H4 (cell line): ENCODE measurements around the gene SNCAIP. TPM values are rescaled to one million over a fixed set of nuclear protein-coding genes. Genes with fewer than 3 reads are reported as not detected.
A peak's percentile ranks its signal among the peaks of the same experiment; 100 is the strongest.

Experiments used
- DNase-seq: peaks from one replicate; pipeline ENCODE4 v3.0.0-alpha.2; 2015; ENCODE audit warnings: low spot score
- total RNA-seq: library from RNA; depleted of rRNA; stranded (reverse); fragments of >200 nt; shearing (Covaris generic); gene quantifications from 2 replicates; pipeline ENCODE4 v1.2.3, GENCODE V29; 2014; rRNA removed

SNCAIP gene
- total RNA-seq: 0.91 and 1.7 TPM in 2 replicates

DNA sequence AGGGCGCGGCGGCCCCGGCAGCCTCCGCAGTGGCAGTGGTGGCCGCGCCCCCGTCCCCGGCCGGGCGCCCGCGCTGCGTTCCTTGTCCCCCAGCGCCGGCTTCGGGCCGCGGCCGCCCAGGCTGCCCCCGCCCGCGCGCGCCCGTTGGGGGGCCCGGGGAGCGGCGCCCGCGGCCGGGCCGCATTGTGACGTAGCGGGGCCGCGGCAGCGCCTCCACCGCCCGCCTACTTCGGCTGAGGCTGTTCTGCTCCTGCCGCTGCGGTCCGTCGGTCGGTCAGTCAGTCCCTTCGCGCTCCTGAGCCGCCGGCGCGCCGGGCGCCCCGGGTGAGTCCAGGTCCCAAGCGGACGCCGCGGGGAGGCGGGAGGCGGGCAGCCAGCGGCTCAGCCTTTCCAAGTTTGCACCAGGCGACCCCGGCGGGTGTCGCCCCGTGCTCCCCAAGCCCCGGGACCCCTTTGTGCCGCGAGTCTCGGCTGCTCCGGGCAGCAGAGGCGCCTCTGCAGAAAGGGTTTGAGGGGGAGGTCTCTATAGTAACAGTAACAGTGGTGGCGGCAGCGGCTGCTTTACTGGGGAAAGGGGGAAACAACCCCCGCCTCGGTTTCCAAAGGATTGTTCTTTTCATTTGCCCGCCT lies at the start of gene SNCAIP:
Gene SNCAIP, plus strand, starts transcription at position 277 of the 630 bp plus-strand sequence. CDS start 78,898 bp downstream, outside the sequence.
- peak; percentile 25 for DNase-seq

DNA sequence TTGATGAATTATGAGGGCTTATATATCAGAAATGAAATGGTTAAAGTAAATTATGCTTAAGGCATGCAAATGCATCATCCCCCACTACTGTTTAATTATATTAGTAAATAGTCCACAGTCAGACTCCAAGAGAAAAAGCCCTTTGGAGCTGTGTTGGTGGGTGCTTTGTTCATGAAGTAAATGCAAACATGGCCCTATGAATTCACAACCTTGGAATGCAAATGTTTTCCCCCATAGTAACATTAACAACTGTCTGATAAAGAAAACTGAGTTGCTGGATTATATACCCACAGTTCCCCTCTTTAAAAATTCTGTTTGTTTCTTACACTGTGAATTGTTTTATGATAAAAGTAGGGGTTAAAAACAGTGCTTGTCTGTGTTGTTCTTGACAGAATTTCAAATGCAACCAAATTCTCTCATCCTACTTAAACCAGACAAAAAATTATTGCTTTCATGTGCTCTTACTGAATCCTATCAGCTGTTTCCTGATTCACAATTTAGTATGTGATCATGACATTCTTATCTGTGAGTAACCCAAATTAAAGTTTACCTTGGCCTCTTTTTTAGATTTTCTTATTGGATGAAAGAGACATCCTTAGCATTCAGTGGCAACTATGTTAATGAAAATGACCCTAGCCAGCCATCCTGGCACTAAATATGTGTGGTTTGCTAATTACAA lies 48.5 kb upstream of the SNCAIP start:
- no peak for DNase-seq

DNA sequence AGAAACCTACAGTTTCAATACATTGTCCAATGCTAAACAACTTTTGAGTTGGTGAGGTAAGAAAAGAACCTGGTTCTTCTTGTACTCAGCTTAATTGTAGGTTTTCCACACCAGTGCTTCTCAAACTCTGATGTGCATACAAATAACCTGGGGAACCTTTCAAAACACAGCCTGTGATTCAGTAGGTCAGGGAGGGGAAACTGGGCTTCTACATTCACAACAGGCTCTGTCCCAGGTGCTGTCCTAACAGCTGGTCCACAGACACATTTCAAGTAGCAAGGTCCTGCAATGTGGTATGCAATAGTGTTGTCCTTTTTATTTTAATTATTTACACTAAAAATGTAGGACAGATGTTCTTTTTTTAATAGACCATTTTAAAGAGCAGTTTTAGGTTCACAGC lies 47.4 kb upstream of the SNCAIP start:
- no peak for DNase-seq

DNA sequence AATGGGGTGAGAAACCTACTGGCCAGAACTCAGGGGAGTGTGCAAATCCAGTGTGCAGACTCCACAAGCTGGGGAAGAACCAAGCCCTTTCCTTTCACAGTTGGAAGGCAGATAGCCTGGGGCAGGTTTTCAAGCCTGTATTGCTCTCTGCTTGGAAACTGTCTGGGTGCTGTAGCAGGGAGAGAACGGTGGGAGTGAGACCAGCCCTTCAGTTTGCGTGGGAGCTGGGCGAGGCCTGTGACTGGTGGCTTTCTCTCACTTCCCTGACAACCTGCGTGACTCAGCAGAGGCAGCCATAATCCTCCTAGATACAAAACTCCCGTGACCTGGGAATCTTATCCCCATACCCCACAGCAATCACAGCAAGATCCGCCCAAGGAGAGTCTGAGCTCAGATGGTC lies 44.9 kb upstream of the SNCAIP start:
- DNase-seq: no peak

DNA sequence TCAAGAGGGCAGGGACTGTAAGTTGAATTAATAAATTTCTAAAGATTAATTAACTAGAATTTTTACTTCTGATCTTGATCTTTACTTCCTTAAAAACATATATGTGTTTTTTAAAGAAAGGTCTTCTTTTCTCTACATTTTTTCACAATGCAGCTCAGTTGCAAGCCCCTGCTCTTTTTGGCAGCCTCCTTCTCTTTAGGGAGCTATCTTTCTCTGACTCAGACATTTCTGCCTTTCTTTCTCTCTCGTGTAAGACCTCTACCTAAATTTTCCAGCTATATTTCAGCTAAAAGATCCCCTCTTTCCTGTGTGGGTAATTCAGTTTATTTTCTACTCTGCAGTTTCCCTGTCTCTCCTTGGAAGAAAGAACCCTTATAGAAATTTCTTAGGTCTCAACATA lies 38.3 kb upstream of the SNCAIP start:
- no peak for DNase-seq

DNA sequence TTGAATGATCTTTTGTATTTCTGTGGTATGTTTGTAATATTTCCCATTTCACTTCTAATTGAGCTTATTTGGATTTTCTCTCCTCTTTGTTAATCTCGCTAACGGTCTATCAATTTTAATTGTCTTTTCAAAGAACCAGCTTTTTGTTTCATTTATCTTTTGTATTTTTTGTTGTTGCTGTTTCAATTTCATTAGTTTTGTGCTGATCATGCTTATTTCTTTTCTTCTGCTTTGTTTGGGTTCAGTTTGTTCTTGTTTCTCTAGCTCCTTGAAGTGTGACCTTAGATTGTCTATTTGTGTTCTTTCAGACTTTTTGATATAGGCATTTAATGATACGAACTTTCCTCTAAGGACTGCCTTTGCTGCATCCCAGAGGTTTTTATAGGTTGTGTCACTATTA lies 28.4 kb upstream of the SNCAIP start:
- no peak for DNase-seq

DNA sequence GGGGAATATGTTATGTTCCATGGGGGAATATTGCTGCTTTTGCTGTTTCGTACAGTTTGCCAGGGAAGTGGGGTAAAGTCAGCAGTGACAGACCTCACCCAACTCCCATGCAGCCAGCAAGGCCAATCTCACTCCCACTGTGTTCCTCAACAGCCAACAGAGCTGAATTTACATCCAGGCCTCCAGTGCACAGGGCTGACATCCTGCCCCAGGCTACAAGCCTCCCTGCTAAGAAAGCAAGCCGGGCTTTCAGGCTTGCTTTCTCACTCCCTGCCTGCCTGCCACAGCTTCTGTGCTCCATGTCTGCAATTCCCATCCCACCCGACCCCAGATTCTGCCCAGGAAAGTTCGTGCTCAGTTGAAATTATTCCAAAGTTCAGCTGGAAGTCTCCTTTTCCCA lies 25.5 kb upstream of the SNCAIP start:
- DNase-seq: no peak

DNA sequence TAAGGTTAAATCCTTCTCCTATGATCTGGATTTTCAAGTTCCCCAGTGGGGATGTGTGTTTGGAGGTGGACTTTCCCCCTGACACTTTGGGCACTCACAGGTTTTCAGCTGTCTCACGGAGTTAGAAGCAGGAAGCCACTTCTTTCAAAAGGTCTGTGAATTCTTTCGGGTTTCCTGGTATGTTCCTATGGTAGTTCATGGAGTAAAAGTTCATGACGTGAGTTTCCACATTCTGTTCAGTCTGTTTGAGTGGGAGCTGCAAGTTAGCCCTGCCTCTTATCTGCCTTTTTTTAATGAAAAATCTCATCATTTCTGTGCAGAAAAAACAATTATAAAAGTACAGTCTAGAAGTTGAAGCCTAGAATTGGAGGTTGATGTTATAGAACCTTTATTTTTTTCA lies 24.9 kb upstream of the SNCAIP start:
- DNase-seq: no peak

DNA sequence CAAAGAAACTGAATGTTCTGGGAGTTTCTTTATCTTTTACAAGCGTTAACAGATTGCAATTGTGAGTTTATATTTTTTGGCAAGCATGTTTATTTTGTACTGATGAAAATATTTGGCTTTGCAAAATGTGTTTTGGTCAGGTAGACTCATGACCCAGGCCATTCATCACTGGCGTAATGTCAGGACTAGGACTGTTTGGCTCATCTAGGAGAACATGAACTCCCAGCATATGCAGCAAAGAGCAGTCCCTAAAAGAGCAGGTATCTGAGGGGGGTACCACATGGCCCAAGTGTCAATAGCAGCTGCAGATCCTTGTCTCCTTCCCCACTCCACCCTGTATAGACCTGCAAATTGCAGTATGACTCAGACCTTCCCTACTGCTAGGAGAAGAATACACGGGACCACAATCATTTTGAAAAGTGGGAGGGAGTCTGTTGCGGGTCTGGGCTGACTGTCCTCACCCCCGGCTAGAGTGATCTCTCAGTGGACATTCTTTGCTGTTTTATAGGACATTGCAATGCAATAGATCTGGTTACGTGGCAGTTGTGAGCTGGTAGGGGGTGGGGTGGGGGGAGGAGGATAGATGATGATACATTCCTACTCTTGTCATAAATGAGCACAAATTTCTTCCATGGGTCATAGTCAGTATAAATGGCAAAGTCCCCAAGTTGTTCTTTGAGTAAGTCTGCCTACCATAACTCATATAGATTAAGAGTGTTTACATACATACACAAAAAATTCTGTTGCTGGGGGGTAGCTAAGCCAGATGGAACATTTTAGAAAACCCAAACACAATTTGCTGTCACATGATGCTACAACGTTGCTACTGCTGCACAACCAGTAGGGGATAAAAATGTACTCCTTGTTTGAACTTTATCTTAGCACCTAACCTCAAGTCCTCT lies 20.8 kb upstream of the SNCAIP start:
- no peak for DNase-seq

DNA sequence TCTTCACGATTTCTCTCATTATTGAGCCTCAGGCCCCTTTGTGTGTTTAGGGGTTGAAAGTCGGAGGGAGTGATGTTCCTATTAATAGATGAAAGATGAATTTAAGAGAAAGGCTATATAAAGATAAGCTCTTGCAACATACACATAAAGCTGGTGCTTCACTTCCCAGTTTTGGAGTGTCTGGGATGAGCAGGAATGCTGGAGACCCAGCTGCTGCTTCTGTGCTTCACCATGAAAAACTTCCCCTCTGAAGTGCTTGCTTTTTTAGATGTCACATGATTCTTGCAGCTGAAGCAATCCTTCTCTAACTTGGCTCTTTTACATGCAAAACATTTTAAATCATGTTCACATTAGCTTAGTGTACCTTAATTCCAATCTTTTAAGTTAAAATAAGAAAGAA lies 19.7 kb upstream of the SNCAIP start:
- no peak for DNase-seq

DNA sequence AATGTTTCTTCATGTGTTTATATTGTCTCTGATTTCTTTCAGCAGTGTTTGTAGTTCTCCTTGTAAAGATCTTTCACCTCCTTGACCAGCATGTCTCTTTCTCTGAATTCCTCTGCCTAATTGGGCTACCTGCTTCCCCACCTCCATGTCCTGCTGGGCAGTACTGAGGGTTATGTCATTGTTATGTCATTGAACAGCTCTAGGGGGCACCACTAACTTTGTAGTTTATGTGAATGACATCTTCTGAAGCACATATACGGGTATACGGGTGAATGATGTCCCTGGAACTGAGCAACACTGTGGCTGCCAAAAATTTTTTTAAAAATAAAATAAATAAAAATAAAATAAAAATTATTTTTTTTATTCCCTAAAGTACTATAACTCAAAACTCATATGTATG lies 16.9 kb upstream of the SNCAIP start:
- no peak for DNase-seq

DNA sequence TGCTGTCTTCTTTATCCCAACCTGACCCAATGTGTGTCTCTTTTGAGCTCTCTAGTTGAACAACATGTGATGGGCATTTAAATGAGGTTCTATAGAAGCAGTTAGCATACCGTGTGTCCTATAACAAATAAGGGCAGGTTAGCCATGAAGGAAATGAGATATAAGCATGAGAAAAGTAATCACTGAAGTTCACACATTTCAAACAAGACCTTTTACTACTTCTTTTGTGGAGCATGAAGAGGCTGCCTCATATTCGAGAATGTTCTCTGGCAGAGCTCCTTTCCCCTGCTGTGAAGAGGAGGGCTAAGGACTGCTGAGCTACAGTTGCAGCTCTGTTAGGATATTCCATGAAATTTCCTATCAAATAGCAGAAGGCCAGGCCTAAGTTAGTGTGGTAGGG lies 15.2 kb upstream of the SNCAIP start:
- DNase-seq: no peak

DNA sequence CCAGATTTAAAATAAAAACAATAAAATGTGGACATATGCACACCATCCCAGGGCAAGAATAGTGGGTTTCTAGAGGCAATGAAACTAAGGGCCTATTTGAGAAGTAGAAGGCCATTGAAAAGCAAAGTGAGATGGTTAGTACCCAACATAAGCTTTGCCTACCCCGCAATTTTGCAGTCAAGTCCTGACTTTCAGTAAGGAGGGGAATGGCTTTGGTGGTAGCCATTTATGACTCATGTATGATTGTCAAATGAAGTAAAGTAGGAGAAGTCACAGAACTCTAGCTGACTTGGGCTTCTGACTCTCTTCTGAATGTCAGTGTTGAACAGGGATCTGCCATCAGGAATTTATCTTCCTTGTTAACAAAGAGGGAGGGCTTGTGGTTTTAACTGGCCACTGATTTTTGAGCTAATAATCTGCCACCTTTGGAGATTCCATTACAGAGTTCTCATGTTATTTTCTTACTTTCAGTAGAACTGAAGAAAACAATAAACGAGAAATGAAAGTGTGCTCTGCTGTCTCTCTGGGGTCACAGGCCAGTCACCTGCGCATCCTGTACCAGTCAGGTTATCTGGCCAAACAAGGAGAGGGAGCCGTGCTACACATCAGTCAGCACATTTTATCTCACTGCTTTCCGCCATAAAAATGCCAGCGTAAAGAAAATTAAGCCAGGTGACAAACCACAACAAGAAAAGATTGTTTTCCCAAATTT lies 14.3 kb upstream of the SNCAIP start:
- DNase-seq: no peak

DNA sequence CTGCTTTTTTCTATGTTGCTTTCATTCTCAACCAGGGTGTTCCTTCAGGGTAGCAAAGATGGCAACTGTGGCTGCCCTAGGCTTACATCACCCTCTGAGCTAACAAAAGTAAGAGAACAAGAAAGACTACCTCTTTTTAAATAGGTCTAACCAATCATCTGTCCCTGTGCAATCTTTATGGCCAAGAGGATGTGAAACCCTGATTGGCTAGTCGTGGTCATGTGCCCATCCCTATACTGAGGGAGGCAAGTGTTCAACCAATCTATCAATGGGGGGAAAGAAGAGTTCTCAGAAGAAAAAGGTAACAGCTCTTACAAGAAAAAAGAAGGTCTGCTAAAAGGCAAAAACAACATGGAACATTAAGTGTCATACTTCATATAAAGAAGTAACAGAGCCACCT lies 11.7 kb upstream of the SNCAIP start:
- DNase-seq: no peak

DNA sequence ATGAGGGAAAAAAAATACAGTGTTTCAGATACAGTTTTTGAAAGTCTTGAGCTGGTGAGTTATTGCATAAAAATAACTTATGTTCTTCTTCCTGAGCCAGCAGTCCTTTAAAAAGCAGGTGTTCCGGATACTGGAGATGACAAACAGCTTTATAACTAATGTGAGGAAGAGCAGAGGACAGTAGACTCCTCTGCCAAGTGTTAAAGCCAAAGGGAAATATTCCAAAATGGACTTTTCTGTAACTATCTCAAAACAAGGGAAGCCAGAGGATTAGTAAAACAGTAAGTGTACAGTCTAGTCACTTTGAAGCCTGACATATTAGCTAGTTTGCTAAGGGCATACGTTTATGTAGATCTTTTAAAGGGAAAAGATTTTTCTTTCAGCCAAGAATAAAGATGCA lies 11.0 kb upstream of the SNCAIP start:
- no peak for DNase-seq

DNA sequence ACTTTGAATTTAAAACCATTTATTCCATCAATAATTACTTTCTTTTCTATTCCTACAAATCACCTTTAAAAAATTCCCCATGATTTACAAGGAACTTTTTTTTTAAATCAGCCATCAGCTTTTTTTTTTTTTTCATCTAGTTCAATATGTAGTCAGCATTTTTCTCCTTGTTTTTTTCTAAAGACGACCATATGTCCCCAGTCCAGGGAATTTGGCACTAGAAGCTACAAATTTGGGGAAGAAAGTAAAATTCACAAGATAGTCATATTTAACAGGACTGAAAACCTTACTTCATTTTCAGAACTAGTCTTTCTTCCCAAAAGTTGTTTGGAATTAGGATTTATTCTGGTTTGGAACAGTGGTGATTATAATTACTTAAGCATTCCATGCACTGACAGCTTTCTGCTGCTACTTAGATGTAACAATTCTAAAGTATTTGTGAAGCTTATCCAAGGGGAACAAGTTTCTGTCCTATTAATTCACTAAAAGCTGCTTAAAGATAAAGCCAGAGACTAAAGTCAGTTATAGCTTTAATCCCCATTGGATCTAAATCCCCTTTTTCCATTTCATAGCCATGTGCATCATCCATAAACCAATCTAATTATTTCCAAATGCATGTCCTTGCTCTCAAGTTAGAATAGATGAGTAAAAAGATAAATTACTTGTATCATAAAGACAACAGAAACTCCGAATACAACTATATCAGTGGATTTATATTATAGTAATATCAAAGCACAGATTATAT lies 7.4 kb upstream of the SNCAIP start:
- DNase-seq: no peak

DNA sequence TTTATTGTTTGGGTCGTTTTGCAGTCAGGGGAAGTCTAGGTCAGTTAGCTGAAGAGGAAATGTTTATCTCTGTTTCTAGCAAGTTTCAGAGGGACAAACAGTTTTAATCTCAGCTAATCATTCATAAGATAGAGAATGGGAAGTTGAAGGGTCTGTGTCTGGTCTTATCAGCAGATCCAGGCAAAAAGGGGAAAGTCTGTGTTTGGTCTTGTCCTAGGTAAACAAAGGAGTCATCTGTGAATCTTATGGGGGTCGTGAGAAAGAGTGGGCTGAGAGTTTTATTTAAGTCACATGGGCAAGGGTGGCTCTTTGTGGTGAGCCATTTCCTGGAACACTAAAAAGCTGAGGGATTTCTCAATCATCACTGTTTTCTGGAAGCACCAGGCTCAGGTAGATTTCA lies 5.6 kb upstream of the SNCAIP start:
- DNase-seq: no peak

DNA sequence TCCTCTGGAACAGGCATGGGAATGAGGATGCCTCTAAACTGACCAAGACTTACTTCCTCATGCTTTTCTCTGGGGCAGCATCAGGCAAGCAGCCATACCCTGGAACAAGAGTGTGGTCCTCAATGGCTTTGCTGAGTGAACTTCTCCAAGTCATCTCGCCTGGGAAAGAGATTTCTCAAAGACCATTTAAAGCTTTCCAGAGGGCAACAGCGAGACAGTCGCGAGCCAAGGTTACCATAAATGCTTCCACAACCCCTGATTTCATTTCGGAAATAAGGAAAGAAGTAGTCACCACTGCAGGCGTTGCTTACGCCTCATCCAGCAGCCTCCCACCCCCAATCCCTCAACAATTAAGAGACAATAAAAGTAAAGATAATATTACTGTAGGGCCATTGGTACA lies 1.1 kb upstream of the SNCAIP start:
- DNase-seq: no peak

DNA sequence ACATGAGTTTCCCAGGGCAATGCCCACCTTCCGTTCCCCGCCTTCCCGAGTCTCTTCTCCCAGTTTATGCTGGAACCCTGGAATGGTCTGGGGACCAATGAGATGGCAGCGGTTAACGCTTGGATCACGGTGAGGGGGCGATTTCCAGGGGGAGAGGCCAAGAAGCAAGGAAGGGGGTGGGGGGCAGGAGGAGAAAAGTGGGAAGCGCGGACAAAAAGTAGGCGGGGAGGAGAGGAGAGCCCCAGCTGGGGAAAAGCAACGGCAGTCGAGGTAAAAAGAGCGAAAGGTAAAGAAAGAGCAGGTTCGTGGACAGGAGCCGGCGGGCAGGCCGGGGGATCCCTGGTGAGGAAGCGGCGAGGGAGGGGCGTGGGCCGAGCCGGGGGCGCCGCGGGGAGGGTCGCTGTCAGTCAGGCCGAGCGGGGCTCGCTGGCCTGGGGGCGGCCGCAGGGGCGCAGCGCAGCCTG lies 508 bp upstream of the SNCAIP start:
- DNase-seq: no peak

DNA sequence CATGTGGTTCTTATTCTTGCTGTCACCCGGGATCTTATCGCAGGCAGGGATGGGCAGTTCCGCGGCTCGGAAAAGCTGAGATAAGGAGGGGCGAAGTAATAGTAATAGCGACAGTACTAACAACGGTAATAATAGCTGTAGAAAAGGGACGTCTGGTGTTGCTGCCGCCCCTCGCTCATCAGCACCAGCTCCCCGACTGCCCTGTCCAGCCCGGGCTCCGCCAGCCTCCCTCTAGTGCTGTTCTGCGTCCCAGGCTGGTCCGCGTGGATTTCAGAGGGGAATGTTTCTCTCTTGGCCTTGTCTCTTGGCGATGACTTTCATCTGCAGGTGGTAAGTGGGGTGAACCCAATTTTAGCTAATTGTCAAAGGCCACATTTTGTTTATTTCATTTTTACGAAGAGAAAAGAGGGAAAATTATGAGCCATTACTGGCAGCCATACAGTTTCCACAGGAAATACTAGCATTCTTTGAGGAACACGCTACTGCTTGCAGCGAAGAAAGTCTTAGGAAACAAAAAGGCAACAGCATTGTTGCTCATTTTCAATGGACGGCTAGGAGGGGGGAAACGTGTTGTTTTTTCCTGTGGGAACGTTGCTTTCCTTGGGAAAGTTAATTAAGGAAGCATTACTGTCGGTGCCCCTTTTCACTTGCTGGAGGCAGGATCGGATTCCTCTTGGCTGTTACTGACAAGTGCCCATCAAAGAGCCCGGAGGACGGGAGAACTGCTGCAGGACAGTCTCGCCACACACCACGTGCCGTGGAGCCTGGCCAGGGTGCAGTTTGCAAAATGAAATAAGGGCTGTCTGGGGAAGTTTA lies 762 bp downstream of the SNCAIP start:
- DNase-seq: no peak
